Activated CD4-positive, CD25-positive, alpha-beta regulatory T cell (primary cell): Measurements from ENCODE around the gene ARHGAP26.

Source experiments
- DNase-seq, 4 experiments: peaks; one replicate each; lab custom pipeline; 2025; lab: John Stamatoyannopoulos, UW

The ARHGAP26 gene

DNA sequence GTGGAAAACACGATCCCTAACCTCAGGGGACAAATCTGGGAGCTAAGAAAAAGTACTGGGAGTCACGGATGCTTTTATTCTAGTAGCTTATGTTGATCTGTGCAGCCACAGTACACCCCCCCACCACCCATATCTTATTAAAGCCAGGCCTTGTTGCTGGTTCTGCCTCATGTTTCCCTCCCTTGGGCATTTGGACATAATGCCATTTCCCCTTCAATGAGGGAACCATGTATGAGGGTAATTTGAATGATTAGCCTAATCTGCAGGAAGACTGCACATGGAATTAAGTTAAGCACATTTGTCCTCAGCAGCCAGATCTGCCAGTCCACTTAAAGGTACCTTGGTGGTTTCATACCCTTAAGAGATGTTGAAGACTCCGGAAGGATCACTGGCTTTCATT, 102.0 kb downstream of the ARHGAP26 start:
- DNase-seq, result no peak

DNA sequence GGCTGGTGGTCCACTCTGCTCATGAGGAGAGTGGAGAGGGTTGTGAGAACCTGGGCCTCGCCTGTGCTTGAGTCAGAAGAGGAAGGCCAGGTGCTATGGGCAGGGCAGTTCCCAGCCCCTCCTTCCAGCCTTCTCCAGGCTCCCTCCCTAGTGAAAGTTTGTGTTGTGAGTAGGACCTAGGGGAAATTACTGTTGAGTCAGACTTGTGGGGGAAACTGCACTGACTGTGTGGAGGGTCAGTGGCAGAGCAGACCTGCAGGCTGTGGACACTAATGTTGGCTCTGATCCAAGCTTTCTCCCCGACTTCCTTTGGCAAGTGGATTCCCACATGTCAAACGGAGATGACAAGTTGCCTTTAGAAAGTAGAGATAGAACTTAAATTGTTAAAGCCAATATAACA, 102.6 kb downstream of the ARHGAP26 start:
- no peak for DNase-seq

GRCh38 chr5:142873831-142874230, 103.7 kb downstream of the ARHGAP26 start:
- no peak for DNase-seq

GRCh38 chr5:142874540-142874939, 104.4 kb downstream of the ARHGAP26 start:
- no peak for DNase-seq

GRCh38 chr5:142875936-142876335, 105.8 kb downstream of the ARHGAP26 start:
- DNase-seq, result no peak

GRCh38 chr5:142876817-142877216, 106.6 kb downstream of the ARHGAP26 start:
- no peak for DNase-seq

DNA sequence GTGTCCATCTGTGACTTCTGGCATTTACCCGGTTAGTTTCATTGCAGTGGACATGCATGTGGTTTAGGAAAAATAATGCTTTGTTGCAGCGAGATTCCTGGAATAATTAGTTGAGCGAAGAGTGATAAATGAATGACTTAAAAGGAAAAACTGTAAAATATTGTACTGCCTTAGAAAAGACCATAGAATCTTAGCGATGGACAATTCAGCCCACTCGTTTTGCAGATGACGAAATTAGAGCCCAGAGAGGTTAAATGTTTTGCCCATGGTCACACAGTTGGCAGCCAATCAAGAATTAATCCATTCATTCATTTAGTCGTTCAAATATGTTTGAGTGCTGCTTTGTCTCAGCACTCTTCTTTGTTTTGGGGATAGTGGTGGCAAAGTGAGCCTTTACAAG, 107.9 kb downstream of the ARHGAP26 start:
- no peak for DNase-seq

DNA sequence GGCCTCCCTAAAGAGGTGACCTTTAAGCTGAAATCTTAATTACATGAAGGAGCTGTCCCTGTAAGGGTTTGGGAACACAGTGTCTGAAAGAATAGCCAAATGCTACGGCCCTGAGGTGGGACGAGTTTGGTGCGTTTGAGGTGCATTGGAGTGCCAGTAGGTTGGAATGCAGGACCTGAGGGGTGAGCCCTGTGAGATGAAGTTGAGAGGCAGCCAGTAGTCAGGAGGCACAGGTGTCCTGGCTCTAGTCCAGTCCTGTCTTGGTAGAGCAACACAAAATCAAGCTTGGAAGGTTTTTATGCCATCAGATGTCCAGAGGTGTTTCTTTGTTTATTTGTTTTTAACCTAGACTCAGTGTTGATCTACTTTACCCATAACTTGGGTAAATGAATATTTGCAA, 108.5 kb downstream of the ARHGAP26 start:
- DNase-seq, result no peak

DNA sequence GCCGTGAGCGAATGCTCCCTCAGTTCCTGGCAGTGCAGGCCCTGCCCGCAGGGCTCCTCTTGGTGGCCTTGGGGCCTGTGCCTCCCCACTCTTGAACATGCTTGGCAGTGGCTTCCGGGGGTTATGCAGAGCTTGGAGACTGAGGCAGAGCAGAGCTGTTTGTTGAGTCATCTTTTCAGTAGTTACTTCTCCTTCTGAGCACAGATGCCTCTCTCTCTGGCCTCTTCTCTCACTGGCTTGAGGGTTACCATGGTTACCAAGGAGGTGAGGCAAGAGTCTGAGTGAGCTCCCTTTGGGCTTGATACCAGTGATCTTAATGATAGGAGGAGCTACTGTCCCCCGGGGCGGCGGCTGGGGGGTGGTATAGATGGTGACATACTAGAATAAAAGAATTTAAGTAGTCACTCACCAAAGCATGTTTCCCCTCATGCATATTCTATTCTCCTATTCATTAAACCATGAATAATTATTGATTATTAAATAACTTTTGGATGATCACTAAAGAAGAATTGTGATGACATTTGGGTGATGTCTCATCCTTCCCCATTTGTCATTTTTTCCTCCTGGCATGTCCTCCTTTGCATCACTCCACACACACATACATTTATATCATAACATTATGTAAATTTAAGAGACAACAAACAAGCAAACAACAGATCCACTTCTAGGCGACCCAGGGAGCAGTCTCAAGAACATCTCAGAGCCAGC, 111.1 kb downstream of the ARHGAP26 start:
- no peak for DNase-seq

- no peak for DNase-seq
These were observed 111.6 kb downstream of the ARHGAP26 start for GRCh38 chr5:142881784-142882126.

DNA sequence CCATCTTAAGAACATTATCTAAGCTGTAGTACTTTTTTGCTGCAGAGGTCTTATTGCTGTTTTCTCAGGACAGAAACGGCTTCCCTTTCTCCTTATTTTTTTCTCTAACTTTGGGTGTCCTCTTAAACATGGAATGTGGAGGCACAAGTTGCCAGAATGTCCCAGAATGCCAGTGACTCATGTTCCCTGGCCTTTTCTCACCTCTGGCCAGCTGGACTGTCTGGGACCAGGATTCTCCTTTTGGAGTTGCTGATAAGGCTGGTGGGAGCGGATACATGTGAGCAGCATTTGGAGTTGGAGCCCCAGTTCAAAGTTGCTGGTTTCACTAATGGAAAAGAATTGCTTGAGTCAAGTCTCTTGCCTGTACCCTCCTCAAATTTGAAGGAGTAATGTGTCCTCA, 112.8 kb downstream of the ARHGAP26 start:
- no peak for DNase-seq

DNA sequence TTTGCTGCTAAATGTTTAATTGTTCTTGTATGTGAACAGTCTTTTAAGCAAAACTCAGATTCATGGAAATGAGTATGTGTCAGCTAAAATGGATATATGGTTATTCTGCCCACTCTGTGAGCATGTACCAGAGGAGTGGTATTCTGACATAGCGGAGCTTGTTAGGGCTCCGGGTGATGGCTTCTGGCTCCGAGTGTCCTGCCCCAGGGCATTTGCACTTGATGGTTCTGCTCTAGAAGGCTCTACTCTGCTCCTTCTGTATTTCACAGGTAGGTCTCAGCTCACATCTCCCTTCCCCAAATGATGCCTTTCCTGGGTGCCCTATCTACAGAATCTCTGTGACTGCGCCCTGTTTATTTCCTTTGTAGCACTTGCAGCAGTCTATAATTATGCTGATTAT, 113.3 kb downstream of the ARHGAP26 start:
- DNase-seq, result no peak

GRCh38 chr5:142884029-142884428, 113.9 kb downstream of the ARHGAP26 start:
- no peak for DNase-seq

DNA sequence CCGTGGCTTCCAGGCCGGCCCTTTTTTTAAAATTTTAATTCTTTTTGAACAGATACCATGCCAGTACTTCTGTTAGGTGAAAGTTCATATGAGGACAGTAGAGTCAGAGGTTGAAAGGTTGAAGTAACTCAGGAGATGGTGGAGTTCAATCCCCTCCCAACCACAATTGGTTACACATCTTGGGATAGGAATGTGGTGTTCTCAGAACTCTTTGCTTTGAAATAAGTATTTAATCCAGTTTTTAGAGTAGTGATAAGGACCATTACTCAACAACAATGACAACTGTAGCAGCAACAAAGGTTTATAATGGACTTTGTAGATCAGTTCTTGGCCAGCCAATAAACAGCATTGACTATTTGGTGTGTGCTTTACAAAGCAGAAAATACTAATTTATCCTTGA, 116.0 kb downstream of the ARHGAP26 start:
- no peak for DNase-seq

- no peak for DNase-seq
These were observed 116.8 kb downstream of the ARHGAP26 start for GRCh38 chr5:142886956-142887355.

DNA sequence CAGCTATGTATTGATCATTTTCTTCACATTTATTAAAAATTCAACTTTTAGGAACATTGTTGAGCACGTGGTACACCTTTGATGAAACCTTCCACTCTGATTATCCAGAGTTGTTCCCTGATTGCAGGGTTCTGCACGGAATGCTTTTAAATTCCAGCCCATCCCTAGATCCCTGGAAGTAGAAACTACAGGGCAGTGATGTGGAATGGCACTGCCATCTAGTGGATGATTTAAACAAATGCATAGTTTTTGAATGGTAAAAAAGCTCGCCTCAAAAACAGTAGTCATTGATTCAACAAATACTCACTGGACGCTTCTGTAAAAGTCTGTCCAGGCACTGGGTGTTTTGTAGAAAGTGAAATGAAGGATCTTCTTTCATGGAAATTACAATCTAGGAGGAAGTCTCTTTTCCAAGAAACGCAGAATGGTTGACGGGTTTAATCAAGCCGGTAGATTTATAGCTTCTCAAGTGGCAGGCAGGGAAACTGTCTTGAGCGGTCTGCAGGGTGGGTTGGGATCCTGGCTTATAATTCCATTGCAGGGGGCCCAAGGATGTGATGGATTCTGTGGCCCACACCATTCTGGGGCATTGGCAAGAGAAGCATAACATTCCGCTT, 118.4 kb downstream of the ARHGAP26 start:
- no peak for DNase-seq

DNA sequence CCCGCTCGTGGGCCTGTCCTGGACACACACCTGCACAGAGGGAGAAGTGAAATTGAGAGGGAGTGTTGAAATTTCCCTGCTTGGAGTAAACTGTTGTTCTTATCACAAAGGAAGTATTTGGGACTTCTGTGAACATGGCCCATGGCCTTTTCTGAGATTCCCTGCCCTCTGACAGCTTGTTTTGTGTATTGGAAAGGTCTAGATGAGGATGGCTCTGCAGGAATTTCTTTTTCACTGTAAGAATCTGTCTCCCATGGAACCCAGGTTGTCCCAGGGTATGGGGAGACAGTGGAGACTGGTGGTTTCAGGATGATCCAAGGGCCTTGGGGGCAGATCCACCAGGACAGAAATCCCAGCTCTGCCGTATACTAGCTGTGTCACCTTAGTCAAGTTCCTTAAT, 121.8 kb downstream of the ARHGAP26 start:
- DNase-seq, result no peak

GRCh38 chr5:142894315-142894714, 124.1 kb downstream of the ARHGAP26 start:
- no peak for DNase-seq

DNA sequence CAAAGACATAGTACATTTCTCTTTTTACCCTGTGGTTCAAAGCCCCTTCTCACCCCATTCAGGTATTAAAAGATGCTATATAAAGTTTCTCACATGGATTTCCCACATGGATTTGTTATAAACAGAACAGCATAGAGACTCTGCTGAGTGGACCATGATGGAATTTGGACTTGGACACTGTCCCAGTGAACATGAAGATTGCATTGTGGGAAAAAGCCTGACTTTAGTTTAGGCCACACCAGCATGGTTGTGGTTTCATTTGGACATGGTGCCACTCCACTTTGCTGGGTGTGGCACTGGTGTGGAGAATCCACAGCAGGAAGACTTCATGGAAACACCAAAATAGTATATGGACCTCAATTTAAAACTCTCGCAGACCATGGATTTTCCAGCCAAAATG, 124.6 kb downstream of the ARHGAP26 start:
- DNase-seq, result no peak

DNA sequence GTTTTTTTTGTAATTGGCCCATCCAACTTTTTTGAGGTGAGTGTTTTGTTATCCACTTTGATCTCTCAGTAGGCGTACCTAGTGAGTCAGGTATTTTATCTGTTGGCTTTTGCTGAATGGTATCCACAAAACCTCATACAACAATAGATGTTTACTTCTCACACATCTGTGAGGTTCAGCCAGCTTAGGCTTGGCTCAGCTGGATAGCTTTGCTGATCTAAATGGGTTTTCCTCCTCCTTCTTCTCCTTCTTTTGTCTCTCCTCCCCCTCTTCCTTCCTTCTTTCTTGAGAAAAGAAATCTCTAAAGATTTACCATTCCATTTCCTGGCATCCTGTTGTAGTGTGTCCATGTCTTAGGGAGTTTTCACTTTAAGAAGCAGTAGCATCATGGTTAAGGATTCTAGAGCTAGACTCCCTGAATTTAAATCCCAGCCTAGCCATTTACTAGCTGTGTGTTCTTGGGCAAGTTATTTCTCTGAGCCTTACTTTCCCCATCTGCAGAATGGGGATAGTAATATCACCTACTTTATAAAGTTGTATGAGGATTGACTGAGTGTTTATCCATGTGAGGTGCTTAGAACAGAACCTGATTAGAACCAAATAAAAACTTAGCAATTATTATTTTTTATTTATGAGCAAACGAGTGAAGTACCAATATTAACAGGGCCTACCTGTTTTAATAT, 126.3 kb downstream of the ARHGAP26 start:
- no peak for DNase-seq

- DNase-seq, result no peak
These were observed 127.2 kb downstream of the ARHGAP26 start for GRCh38 chr5:142897328-142897727.

GRCh38 chr5:142900927-142901326, 130.8 kb downstream of the ARHGAP26 start:
- DNase-seq, result no peak

DNA sequence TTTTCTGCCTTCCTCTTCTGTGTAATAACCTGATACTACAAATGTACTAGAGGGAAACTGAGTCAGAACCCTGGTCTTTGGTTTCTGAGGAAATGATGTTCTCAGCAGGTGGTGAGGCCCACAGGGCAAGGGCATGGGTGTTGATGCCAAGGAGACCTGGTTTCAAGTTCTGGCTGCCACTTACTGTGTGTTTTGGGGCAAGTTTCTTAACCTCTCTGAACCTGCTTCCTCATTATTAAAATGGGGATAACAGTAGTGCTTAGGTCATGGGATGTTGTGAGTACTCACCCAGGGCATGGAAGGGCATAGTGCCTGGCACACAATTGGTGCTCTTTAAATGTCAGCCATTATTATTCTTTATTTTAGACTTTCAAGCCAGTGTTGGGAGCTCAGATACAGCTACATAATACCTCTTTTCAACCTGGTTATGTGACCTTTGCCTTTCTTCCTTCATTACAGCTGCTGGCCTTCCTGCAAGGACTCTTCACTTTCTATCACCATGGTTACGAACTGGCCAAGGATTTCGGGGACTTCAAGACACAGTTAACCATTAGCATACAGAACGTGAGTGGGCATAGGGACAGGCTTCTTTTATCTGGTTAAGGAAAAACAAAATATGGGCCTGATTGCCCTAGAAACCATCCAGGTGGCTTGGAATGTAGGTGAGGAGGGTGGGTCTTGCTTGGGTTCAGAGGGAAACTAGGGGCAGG, 131.5 kb downstream of the ARHGAP26 start:
- DNase-seq, result no peak
